ENCODE results near the gene CTPS2.

GRCh38 chrX:16743604-16744325 lies 31.3 kb upstream of the CTPS2 start:
- TF ChIP-seq POLR2AphosphoS5 (IDR thresholded peaks at IDR 0.05; ENCODE audit: low read depth, low read length) (no peak), TAF1 (IDR thresholded peaks at IDR 0.05; ENCODE audit: borderline replicate concordance, low read depth, low read length) (no peak)

Measured in GM12892 (cell line).